ENCODE measurements around the gene KRT82.
"Not testable (repeated sequence)": the region's sequence is repeated elsewhere in the genome, so short reads cannot be mapped to it uniquely, and the experiment has no call there.

KRT82 gene

GRCh38 chr12:52356762-52357580 lies 49.2 kb downstream of the KRT82 start:
- DNase-seq = no peak

GRCh38 chr12:52356031-52356761 lies 49.9 kb downstream of the KRT82 start:
- no peak for DNase-seq

DNA sequence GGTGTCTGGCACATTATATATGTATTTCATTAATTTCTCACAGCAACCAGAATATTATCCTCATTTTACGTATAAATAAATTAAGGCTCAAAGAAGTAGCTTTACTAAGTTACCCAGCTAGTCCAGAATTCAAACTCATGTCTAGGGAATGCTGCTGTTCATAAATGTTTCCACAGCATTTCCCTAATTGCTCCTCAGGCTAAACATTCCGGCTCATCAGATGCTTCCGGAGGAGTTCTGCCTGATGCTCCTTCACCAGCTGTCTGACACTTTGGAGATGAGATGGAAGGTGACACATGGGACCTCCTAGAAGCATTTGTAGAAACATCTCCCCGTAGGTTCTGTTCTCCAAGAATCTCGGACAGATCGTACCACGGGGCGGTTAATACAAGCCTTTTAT lies 51.0 kb downstream of the KRT82 start:
- no peak for DNase-seq

DNA sequence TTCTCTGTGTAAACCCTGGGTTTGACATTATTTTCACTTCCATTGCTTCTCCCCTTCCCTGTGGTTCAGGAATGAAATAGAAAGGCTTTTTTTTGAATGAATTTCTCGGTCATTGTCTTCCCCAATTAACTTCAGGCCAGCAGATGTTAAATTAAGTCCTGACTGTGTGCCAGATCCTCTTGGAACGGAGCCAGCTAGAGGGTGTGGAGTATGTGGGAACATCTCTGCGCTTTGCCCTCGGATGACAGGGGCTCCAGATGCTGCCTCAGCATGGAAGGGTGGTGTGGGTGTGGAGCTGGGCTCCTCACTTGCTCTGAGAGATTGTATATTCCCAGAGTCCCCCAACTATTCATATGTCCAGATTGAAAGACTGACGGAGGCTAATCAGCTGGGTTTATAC lies 51.9 kb downstream of the KRT82 start:
- no peak for DNase-seq

DNA sequence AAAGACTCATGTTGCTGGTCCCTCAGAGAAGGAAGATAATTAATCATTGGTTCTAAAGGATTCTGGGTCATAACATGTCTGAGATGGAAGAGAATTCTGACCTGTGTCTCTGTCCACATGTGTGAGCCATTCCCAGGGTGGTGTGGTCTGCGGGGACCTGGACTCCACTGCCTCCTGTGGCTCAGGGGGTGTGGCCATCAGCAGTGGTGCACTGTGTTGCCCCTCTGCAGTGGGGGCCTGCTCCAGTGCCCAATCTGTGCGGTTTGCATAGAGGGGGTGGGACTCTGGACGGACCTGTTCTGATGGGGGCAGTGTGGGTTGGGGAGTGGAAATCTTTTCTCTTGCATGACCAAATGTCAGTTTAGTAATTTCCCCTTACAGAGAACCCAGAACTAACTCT lies 52.4 kb downstream of the KRT82 start:
- DNase-seq = no peak

GRCh38 chr12:52352951-52353350 lies 53.2 kb downstream of the KRT82 start:
- DNase-seq = no peak

DNA sequence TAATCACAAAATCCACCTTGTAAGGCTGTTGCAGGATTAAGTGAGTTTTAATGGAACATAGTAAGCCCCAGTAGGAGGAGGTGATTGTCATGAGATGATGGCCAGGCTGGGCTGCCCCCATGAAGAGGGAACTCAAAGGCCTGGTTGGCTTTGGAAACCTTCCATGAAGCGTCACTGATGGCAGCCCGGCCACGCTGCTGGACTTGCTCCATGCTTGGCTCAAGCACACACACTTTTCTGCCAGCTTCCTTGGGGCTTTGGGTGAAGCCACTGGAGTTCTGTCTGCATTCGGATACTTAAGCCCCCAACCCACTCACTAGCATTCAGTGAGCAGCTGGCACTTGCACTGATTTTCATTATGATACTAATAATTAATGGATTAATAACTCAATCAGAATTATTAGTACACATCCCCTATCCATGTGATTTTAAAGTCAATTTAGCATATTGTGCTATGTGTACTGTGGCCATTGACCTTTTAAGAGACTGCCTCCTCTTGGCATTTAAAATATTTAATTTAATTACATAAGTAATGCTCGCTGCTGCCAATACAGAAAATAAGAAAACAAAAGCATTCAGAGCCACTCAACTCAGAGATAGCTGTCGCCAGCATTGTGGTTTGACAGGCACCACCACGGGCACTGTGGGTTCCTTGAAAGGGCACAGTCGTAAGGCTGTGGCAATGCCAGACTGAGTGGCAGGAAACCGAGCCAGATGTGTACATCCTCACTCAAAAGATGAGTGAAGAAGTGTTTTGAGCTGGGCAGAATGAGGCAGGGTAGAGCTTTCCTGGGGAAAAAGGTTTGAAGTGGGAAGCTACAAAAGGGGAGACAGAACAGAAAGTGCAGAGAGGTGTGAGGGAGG lies 54.7 kb downstream of the KRT82 start:
- no peak for DNase-seq

DNA sequence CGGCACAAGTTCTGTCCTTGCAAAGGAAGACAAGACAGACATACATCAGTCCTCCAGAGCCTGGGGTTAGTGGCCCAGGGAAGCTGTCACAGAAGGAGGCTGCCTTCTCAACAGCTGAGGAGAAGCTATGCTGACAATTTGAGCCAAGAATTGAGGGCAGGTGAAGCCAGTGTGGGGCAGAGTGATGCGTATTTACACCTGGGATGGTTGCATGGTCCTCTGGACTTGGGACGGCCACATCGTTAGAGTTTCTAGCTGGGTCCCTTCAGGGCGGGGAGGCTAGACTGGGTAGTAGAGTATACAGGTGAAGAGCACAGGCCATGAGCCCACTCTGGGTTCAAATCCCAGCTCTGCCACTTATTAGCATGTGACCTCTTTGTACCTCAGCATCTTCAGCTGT lies 55.3 kb downstream of the KRT82 start:
- no peak for DNase-seq

DNA sequence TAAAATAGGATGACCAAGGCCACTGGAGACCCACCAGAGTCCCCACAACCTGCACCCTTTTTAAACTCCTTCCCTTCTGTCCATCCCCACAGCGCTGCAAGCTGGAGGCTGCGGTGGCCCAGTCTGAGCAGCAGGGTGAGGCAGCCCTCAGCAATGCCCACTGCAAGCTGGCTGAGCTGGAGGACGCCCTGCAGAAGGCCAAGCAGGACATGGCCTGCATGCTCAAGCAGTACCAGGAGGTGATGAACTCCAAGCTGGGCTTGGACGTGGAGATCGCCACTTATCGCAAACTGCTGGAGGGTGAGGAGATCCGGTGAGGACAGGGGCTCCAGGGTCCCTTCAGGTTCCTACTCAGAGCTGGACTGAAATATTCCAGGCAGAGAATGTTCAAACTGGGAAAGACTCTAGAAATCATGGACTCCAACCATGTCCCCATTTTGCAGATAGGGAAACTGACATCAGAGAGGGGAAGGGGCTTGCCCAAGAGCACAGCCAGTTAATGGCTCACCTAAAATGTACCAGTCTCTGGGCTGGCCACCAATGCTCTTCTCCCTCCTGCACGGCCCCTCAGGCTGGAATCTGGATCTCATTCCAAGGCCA lies 56.0 kb downstream of the KRT82 start:
- no peak for DNase-seq

DNA sequence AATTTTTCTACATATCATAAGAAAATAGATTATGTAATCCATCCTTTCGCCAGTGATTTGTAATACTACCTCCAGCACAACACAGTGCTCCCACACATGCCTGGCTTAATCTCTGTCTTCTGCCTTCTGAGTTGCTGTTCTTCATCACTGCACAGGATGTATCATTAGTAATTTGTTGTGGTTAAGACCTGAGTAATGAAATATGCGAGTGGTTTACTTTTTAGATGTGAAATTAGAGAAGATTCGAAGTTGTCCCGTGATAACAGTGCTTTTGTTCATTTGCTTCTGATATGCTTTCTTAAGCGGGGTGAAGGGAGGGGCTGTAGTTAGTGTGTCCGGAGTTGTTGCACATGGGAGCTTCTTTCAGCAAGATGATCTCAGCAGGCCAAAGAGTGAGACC lies 56.9 kb downstream of the KRT82 start:
- DNase-seq = no peak

GRCh38 chr12:52347551-52348510 lies 58.3 kb downstream of the KRT82 start:
- no peak for DNase-seq

DNA sequence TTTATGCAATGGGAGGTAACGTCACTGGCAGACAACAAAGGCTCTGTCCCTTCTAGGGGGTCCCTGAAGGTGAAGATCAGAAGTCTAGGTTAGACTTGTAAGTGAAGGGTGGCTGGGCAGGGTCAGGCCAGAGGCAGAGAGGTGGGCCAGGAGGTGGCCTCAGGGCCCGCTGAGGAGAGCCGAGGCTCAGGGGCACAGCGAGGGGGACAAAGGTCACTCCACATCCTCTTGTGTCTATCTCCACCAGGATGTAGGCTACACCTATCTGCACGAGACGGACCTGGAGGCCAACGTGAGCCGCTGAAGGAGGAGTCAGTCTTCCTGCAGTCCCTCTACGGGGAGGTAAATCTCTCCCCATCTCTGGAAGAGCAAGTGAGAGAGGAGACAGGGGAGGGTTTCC lies 59.1 kb downstream of the KRT82 start:
- no peak for DNase-seq

DNA sequence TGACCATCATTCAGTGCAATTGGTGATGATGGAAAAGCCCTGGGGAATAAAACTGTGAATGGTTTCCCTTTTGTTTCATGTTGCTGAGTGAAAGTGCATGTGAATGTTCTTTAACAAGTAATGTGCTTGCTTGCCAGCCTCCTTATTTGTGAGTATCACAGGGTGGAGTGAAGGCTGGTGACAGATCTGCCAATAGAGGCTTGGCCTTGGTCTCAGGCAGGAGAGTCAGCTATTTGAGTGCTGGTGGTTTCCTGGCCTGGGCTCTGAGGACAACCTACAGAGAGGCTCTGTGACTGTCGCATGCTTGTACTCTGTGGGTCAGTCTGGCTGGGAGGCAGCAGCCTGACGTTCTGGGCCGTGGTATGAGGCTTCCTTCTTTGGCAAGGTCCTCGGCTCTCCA lies 59.5 kb downstream of the KRT82 start:
- peak; percentile 43 for DNase-seq

GRCh38 chr12:52345041-52345440 lies 61.1 kb downstream of the KRT82 start:
- not testable (repeated sequence) for DNase-seq

DNA sequence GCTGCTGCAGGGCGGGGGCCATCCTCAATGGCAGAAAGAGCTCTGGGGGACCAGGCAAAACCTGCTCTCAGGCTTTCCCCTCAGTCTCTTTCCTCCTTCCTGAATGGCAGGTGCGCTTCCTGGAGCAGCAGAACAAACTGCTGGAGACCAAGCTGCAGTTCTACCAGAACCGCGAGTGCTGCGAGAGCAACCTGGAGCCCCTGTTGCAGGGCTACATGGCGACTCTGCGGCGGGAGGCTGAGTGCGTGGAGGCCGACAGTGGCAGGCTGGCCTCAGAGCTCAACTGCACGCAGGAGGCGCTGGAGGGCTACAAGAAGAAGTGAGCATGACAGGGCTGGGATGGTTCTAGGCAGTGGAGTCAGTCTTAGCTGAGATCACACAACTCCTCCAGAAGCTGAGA lies 62.0 kb downstream of the KRT82 start:
- no peak for DNase-seq

All from suppressor macrophage treated with lipopolysaccharide for 4 hours (primary cell).